Thymus (tissue), 11 donors: ENCODE data around the gene TNF. TPM values are rescaled to one million over a fixed set of nuclear protein-coding genes. Genes with fewer than 3 reads are reported as not detected.

ENCODE experiments used
- DNase-seq, 9 donors: peaks; one replicate each; pipeline ENCODE4 v3.0.0-alpha.2; 2013; ENCODE audit warnings: low spot score in 9 of 9, low read depth in 6 of 9, missing footprints in 1 of 9
- H3K27ac ChIP-seq, 2 donors: one replicate each; pipeline ENCODE4 v1.5.1; 2013; ENCODE audit warnings: control low read depth in 1 of 2, low read depth in 1 of 2, low read length in 1 of 2, mild to moderate bottlenecking in 1 of 2, moderate library complexity in 1 of 2
- H3K27me3 ChIP-seq, 2 donors: one replicate each; pipeline ENCODE4 v1.5.1; 2013; ENCODE audit warnings: low read length in 1 of 2; ENCODE audit not compliant: control insufficient read depth in 2 of 2, insufficient read depth in 1 of 2
- H3K36me3 ChIP-seq, 2 donors: one replicate each; pipeline ENCODE4 v1.5.1; 2013; ENCODE audit warnings: low read length in 1 of 2, mild to moderate bottlenecking in 1 of 2, moderate library complexity in 1 of 2; ENCODE audit not compliant: control insufficient read depth in 2 of 2, insufficient read depth in 2 of 2
- H3K4me1 ChIP-seq, 2 donors: one replicate each; pipeline ENCODE4 v1.5.1; 2013; ENCODE audit warnings: low read length in 2 of 2; ENCODE audit not compliant: control insufficient read depth in 2 of 2, insufficient read depth in 2 of 2
- H3K4me3 ChIP-seq, 2 donors: one replicate each; pipeline ENCODE4 v1.5.1; 2013; ENCODE audit warnings: low read length in 2 of 2, control low read depth in 1 of 2, mild to moderate bottlenecking in 1 of 2
- H3K9me3 ChIP-seq, 2 donors: one replicate each; pipeline ENCODE4 v1.5.1; 2013; ENCODE audit warnings: low read length in 1 of 2, mild to moderate bottlenecking in 1 of 2; ENCODE audit not compliant: control insufficient read depth in 2 of 2, insufficient read depth in 1 of 2
- WGBS: extraction: QIAGEN DNeasy Blood & Tissue Kit; methylation state at CpG from one replicate; pipeline ENCODE4 v1.1.7; 2013; 5-methylcytosine and 5-hydroxymethylcytosine counted together
- polyA plus RNA-seq: library from polyadenylated mRNA; stranded (reverse); fragments of 200-250 nt; gene quantifications from one replicate; pipeline ENCODE4 v1.2.3, GENCODE V29; 2013
- total RNA-seq: library from RNA; stranded (reverse); fragments of 120-200 nt; gene quantifications from one replicate; pipeline ENCODE4 v1.2.4, GENCODE V29; 2013
- donor health status: healthy.

The TNF gene
- total and polyA plus RNA-seq, 2 donors = 1.4 to 3.5 TPM

GRCh38 chr6:31624070-31624469, 48.7 kb downstream of the TNF start:
- Histone ChIP-seq H3K9me3 (peaks cover 0 to 10% of the 10 kb centered on the region in 2 donors), H3K27ac (no peak overlapping the region), H3K36me3 (peaks cover 61 to 72% of the 10 kb centered on the region in 2 donors), H3K27me3 (no peaks in the 10 kb centered on the region), H3K4me3 (no peak overlapping the region), H3K4me1 (peaks cover 10 to 23% of the 10 kb centered on the region in 2 donors)
- DNase-seq = no peak
- WGBS = 96% methylated on average over 10 of the region's 10 CpGs

- H3K27ac ChIP-seq = no peak overlapping the region
- H3K9me3 ChIP-seq = peaks cover 0 to 3% of the 10 kb centered on the region in 2 donors
- DNase-seq = no peak
- peaks cover 2 to 14% of the 10 kb centered on the region in 2 donors for H3K4me1 ChIP-seq
- H3K4me3 ChIP-seq = no peak overlapping the region
- H3K27me3 ChIP-seq = no peaks in the 10 kb centered on the region
- WGBS = 98% methylated on average over 10 of the region's 10 CpGs
- H3K36me3 ChIP-seq = peaks cover 90 to 99% of the 10 kb centered on the region in 2 donors
Measured at GRCh38 chr6:31626952-31627351, 51.6 kb downstream of the TNF start.

GRCh38 chr6:31627690-31628287, 52.4 kb downstream of the TNF start:
- no peak overlapping the region for H3K4me3 ChIP-seq
- 98% methylated on average over 19 of the region's 19 CpGs for WGBS
- H3K36me3 ChIP-seq = peaks cover 96 to 99% of the 10 kb centered on the region in 2 donors
- H3K9me3 ChIP-seq = peaks cover 0 to 3% of the 10 kb centered on the region in 2 donors
- H3K27me3 ChIP-seq = no peaks in the 10 kb centered on the region
- H3K27ac ChIP-seq = no peak overlapping the region
- no peak for DNase-seq
- H3K4me1 ChIP-seq = peaks cover 0 to 5% of the 10 kb centered on the region in 2 donors

Other genes with a start within 250 kb of the TNF start
Only the 30 nearest of the 34 such genes appear.
- 1,474 TPM for gene HLA-B, start 218.4 kb upstream of the TNF start, total RNA-seq
- gene HLA-B, start 218.4 kb upstream of the TNF start, polyA plus RNA-seq = 2,173 TPM
- gene MICA, start 172.0 kb upstream of the TNF start, total RNA-seq = 5.6 TPM
- 9.4 TPM for gene MICA, start 172.0 kb upstream of the TNF start, polyA plus RNA-seq
- gene MICB, start 77.4 kb upstream of the TNF start, total RNA-seq = 9.5 TPM
- gene MICB, start 77.4 kb upstream of the TNF start, polyA plus RNA-seq = 4.2 TPM
- not detected for gene MCCD1, start 46.6 kb upstream of the TNF start, total RNA-seq
- gene MCCD1, start 46.6 kb upstream of the TNF start, polyA plus RNA-seq = not detected
- 305 TPM for gene DDX39B, start 33.6 kb upstream of the TNF start, total RNA-seq
- 761 TPM for gene DDX39B, start 33.6 kb upstream of the TNF start, polyA plus RNA-seq
- gene ATP6V1G2, start 29.0 kb upstream of the TNF start, total RNA-seq = 3.3 TPM
- 2.5 TPM for gene ATP6V1G2, start 29.0 kb upstream of the TNF start, polyA plus RNA-seq
- 15.4 TPM for gene NFKBIL1, start 28.0 kb upstream of the TNF start, total RNA-seq
- gene NFKBIL1, start 28.0 kb upstream of the TNF start, polyA plus RNA-seq = 23.6 TPM
- 8.9 TPM for gene LTA, start 3.3 kb upstream of the TNF start, total RNA-seq
- gene LTA, start 3.3 kb upstream of the TNF start, polyA plus RNA-seq = 2.2 TPM
- 337 TPM for gene LTB, start 6.9 kb downstream of the TNF start, total RNA-seq
- 128 TPM for gene LTB, start 6.9 kb downstream of the TNF start, polyA plus RNA-seq
- 134 TPM for gene LST1, start 10.7 kb downstream of the TNF start, total RNA-seq
- 32.4 TPM for gene LST1, start 10.7 kb downstream of the TNF start, polyA plus RNA-seq
- 2.7 TPM for gene NCR3, start 17.4 kb downstream of the TNF start, total RNA-seq
- gene NCR3, start 17.4 kb downstream of the TNF start, polyA plus RNA-seq = 2.4 TPM
- 558 TPM for gene AIF1, start 39.7 kb downstream of the TNF start, total RNA-seq
- gene AIF1, start 39.7 kb downstream of the TNF start, polyA plus RNA-seq = 198 TPM
- gene PRRC2A, start 45.1 kb downstream of the TNF start, total RNA-seq = 35.3 TPM
- gene PRRC2A, start 45.1 kb downstream of the TNF start, polyA plus RNA-seq = 148 TPM
- gene BAG6, start 77.1 kb downstream of the TNF start, total RNA-seq = 101 TPM
- gene BAG6, start 77.1 kb downstream of the TNF start, polyA plus RNA-seq = 271 TPM
- gene APOM, start 80.3 kb downstream of the TNF start, total RNA-seq = 6.1 TPM
- gene APOM, start 80.3 kb downstream of the TNF start, polyA plus RNA-seq = 9.1 TPM
- 19.1 TPM for gene C6orf47, start 85.2 kb downstream of the TNF start, total RNA-seq
- gene C6orf47, start 85.2 kb downstream of the TNF start, polyA plus RNA-seq = 16.7 TPM
- gene GPANK1, start 89.4 kb downstream of the TNF start, total RNA-seq = 25.2 TPM
- 13.8 TPM for gene GPANK1, start 89.4 kb downstream of the TNF start, polyA plus RNA-seq
- 169 TPM for gene CSNK2B, start 90.5 kb downstream of the TNF start, total RNA-seq
- gene CSNK2B, start 90.5 kb downstream of the TNF start, polyA plus RNA-seq = 169 TPM
- 2.3 TPM for gene LY6G5B, start 94.4 kb downstream of the TNF start, total RNA-seq
- 6.5 TPM for gene LY6G5B, start 94.4 kb downstream of the TNF start, polyA plus RNA-seq
- 0.90 TPM for gene LY6G5C, start 105.5 kb downstream of the TNF start, total RNA-seq
- gene LY6G5C, start 105.5 kb downstream of the TNF start, polyA plus RNA-seq = 9.1 TPM
- gene ABHD16A, start 127.8 kb downstream of the TNF start, total RNA-seq = 50.0 TPM
- gene ABHD16A, start 127.8 kb downstream of the TNF start, polyA plus RNA-seq = 51.3 TPM
- 0.05 TPM for gene LY6G6F, start 131.3 kb downstream of the TNF start, total RNA-seq
- gene LY6G6F, start 131.3 kb downstream of the TNF start, polyA plus RNA-seq = not detected
- gene LY6G6D, start 139.8 kb downstream of the TNF start, total RNA-seq = not detected
- gene LY6G6D, start 139.8 kb downstream of the TNF start, polyA plus RNA-seq = not detected
- gene LY6G6C, start 146.2 kb downstream of the TNF start, total RNA-seq = not detected
- 7.0 TPM for gene LY6G6C, start 146.2 kb downstream of the TNF start, polyA plus RNA-seq
- gene MPIG6B, start 147.8 kb downstream of the TNF start, total RNA-seq = 0.14 TPM
- 0.32 TPM for gene MPIG6B, start 147.8 kb downstream of the TNF start, polyA plus RNA-seq
- gene DDAH2, start 153.7 kb downstream of the TNF start, total RNA-seq = 49.6 TPM
- 105 TPM for gene DDAH2, start 153.7 kb downstream of the TNF start, polyA plus RNA-seq
- gene CLIC1, start 161.0 kb downstream of the TNF start, total RNA-seq = 431 TPM
- gene CLIC1, start 161.0 kb downstream of the TNF start, polyA plus RNA-seq = 337 TPM
- gene MSH5, start 164.4 kb downstream of the TNF start, total RNA-seq = 8.4 TPM
- 15.2 TPM for gene MSH5, start 164.4 kb downstream of the TNF start, polyA plus RNA-seq
- 1.2 TPM for gene SAPCD1, start 187.1 kb downstream of the TNF start, total RNA-seq
- gene SAPCD1, start 187.1 kb downstream of the TNF start, polyA plus RNA-seq = 9.7 TPM
- gene VWA7, start 201.8 kb downstream of the TNF start, total RNA-seq = 0.76 TPM
- gene VWA7, start 201.8 kb downstream of the TNF start, polyA plus RNA-seq = 0.66 TPM